ENCODE data around the gene CKLF.

Gene CKLF

GRCh38 chr16:66520406-66521170 is 31.8 kb upstream of the CKLF start:
- peaks cover 25 to 28% of the 10 kb centered on the region in 2 experiments for H3K4me1 ChIP-seq (ENCODE audit: control insufficient read depth in 1 of 2, insufficient read depth in 2 of 2, low read length in 2 of 2)
- no peak overlapping the region for H3K9ac ChIP-seq (ENCODE audit: low read length)
- peaks cover 2% of the 10 kb centered on the region for H3K9me3 ChIP-seq (ENCODE audit: insufficient read depth, low read depth, low read length)
- H3K23ac ChIP-seq (ENCODE audit: low read length), result no peak overlapping the region
- no peak overlapping the region for H3K4ac ChIP-seq (ENCODE audit: low read depth, low read length)
- no peak overlapping the region for H4K91ac ChIP-seq (ENCODE audit: low read depth, low read length)
- no peak overlapping the region for H2AFZ ChIP-seq (ENCODE audit: insufficient read depth, low read length, poor library complexity)
- H3K4me2 ChIP-seq (ENCODE audit: low read length), result no peak overlapping the region
- no peak overlapping the region for H3K18ac ChIP-seq (ENCODE audit: low read length)
- no peak overlapping the region for H2BK12ac ChIP-seq (ENCODE audit: low read length)
- no peaks in the 10 kb centered on the region for H3K36me3 ChIP-seq (ENCODE audit: control insufficient read depth in 1 of 2, insufficient read depth in 2 of 2, low read length in 2 of 2)
- H2BK120ac ChIP-seq (ENCODE audit: insufficient read depth, low read length, poor library complexity), result no peak overlapping the region
- H3K14ac ChIP-seq (ENCODE audit: low read length), result no peak overlapping the region
- H2AK5ac ChIP-seq (ENCODE audit: low read length), result no peak overlapping the region
- no peak for DNase-seq
- H3K27ac ChIP-seq (ENCODE audit: low read depth, low read length), result no peak overlapping the region
- H3K79me2 ChIP-seq (ENCODE audit: control insufficient read depth, insufficient read depth, low read length, poor library complexity), result peaks cover 2% of the 10 kb centered on the region
- no peak overlapping the region for H4K8ac ChIP-seq (ENCODE audit: low read depth, low read length)
- no peak overlapping the region for H3K4me3 ChIP-seq (ENCODE audit: low read depth, low read length)
- H3K27me3 ChIP-seq (ENCODE audit: insufficient read depth, low read length), result no peaks in the 10 kb centered on the region
- H4K12ac ChIP-seq (ENCODE audit: low read depth, low read length), result no peak overlapping the region
- no CpG with 5 or more reads among the region's 14 CpGs for whole genome bisulfite sequencing (ENCODE audit: extremely low coverage, insufficient coverage, insufficient read length)
- no peak overlapping the region for H2BK5ac ChIP-seq (ENCODE audit: low read depth, low read length, poor library complexity)
- H3K79me1 ChIP-seq (ENCODE audit: low read length), result peaks cover 9% of the 10 kb centered on the region

GRCh38 chr16:66521252-66521713 is 31.1 kb upstream of the CKLF start:
- Histone ChIP-seq H3K9me3 (ENCODE audit: insufficient read depth, low read depth, low read length) (peaks cover 2% of the 10 kb centered on the region), H3K4ac (ENCODE audit: low read depth, low read length) (no peak overlapping the region), H4K91ac (ENCODE audit: low read depth, low read length) (no peak overlapping the region), H3K27me3 (ENCODE audit: insufficient read depth, low read length) (no peaks in the 10 kb centered on the region), H2BK12ac (ENCODE audit: low read length) (no peak overlapping the region), H3K4me3 (ENCODE audit: low read depth, low read length) (no peak overlapping the region), H3K18ac (ENCODE audit: low read length) (no peak overlapping the region), H3K4me1 (ENCODE audit: control insufficient read depth in 1 of 2, insufficient read depth in 2 of 2, low read length in 2 of 2) (peaks cover 23 to 27% of the 10 kb centered on the region in 2 experiments), H3K4me2 (ENCODE audit: low read length) (no peak overlapping the region), H4K8ac (ENCODE audit: low read depth, low read length) (no peak overlapping the region), H2BK120ac (ENCODE audit: insufficient read depth, low read length, poor library complexity) (no peak overlapping the region), H3K9ac (ENCODE audit: low read length) (no peak overlapping the region), H3K27ac (ENCODE audit: low read depth, low read length) (no peak overlapping the region), H2AK5ac (ENCODE audit: low read length) (no peak overlapping the region), H3K23ac (ENCODE audit: low read length) (no peak overlapping the region), H2AFZ (ENCODE audit: insufficient read depth, low read length, poor library complexity) (no peak overlapping the region), H4K12ac (ENCODE audit: low read depth, low read length) (no peak overlapping the region), H2BK5ac (ENCODE audit: low read depth, low read length, poor library complexity) (no peak overlapping the region), H3K79me1 (ENCODE audit: low read length) (peaks cover 9% of the 10 kb centered on the region), H3K79me2 (ENCODE audit: control insufficient read depth, insufficient read depth, low read length, poor library complexity) (peaks cover 2% of the 10 kb centered on the region), H3K36me3 (ENCODE audit: control insufficient read depth in 1 of 2, insufficient read depth in 2 of 2, low read length in 2 of 2) (no peaks in the 10 kb centered on the region), H3K14ac (ENCODE audit: low read length) (no peak overlapping the region)
- DNase-seq, result no peak
- no CpG with 5 or more reads among the region's 5 CpGs for WGBS (ENCODE audit: extremely low coverage, insufficient coverage, insufficient read length)

GRCh38 chr16:66521951-66522771 is 30.2 kb upstream of the CKLF start:
- Histone ChIP-seq H2BK5ac (ENCODE audit: low read depth, low read length, poor library complexity) (peak overlapping the region; percentile 26), H3K4me1 (ENCODE audit: control insufficient read depth in 1 of 2, insufficient read depth in 2 of 2, low read length in 2 of 2) (peaks cover 17 to 21% of the 10 kb centered on the region in 2 experiments), H4K8ac (ENCODE audit: low read depth, low read length) (no peak overlapping the region), H3K23ac (ENCODE audit: low read length) (no peak overlapping the region), H4K91ac (ENCODE audit: low read depth, low read length) (no peak overlapping the region), H4K12ac (ENCODE audit: low read depth, low read length) (no peak overlapping the region), H2BK12ac (ENCODE audit: low read length) (no peak overlapping the region), H3K4me3 (ENCODE audit: low read depth, low read length) (no peak overlapping the region), H3K9ac (ENCODE audit: low read length) (no peak overlapping the region), H2AFZ (ENCODE audit: insufficient read depth, low read length, poor library complexity) (no peak overlapping the region), H3K79me1 (ENCODE audit: low read length) (peaks cover 9% of the 10 kb centered on the region), H3K14ac (ENCODE audit: low read length) (no peak overlapping the region), H3K36me3 (ENCODE audit: control insufficient read depth in 1 of 2, insufficient read depth in 2 of 2, low read length in 2 of 2) (no peaks in the 10 kb centered on the region), H3K9me3 (ENCODE audit: insufficient read depth, low read depth, low read length) (peaks cover 2% of the 10 kb centered on the region), H2BK120ac (ENCODE audit: insufficient read depth, low read length, poor library complexity) (no peak overlapping the region), H3K79me2 (ENCODE audit: control insufficient read depth, insufficient read depth, low read length, poor library complexity) (peaks cover under 1% of the 10 kb centered on the region), H3K27me3 (ENCODE audit: insufficient read depth, low read length) (no peaks in the 10 kb centered on the region), H3K4me2 (ENCODE audit: low read length) (no peak overlapping the region), H2AK5ac (ENCODE audit: low read length) (no peak overlapping the region), H3K27ac (ENCODE audit: low read depth, low read length) (no peak overlapping the region), H3K18ac (ENCODE audit: low read length) (no peak overlapping the region), H3K4ac (ENCODE audit: low read depth, low read length) (no peak overlapping the region)
- DNase-seq, result peak; percentile 48 to 60
- no CpG with 5 or more reads among the region's 17 CpGs for WGBS (ENCODE audit: extremely low coverage, insufficient coverage, insufficient read length)

DNA sequence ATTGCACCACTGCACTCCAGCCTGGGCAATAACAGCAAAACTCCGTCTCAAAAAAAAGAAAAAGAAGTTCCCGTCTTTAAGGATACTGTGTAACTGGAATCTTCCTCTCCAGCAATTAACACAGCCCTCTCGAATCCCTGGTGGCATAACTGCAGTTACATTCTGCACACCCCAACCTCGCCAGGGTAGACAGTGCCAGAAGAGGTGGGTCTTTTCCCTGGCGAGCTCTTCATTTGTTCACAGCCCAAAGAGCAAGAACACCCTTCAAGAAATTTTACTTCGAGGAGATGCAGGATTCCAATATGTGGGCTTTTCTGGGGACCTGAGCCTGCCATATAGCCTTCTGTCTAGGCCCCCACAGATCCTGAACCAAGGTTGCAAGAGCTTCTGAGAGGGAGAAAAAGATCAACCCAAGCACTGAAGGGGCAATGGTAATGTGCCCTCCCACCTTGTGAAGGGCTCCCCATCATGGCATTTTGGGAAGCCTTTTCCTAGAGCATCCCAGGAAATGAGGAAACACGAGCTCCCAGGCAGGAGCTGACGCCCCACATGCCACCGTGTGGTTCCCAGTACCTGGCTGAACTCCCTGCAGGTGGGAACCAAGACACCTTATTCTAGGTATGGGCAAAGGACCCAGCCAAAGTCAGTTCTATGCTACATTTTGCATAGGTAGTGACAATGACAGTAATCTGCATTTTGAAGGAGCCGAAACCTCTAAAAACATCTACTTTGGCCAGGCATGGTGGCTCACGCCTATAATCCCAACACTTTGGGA is 29.4 kb upstream of the CKLF start:
- H3K79me1 ChIP-seq (ENCODE audit: low read length), result peaks cover 4% of the 10 kb centered on the region
- no peak overlapping the region for H3K23ac ChIP-seq (ENCODE audit: low read length)
- H3K27ac ChIP-seq (ENCODE audit: low read depth, low read length), result no peak overlapping the region
- H3K4ac ChIP-seq (ENCODE audit: low read depth, low read length), result no peak overlapping the region
- no peak overlapping the region for H3K4me3 ChIP-seq (ENCODE audit: low read depth, low read length)
- no peak overlapping the region for H3K18ac ChIP-seq (ENCODE audit: low read length)
- H2BK12ac ChIP-seq (ENCODE audit: low read length), result no peak overlapping the region
- H2BK120ac ChIP-seq (ENCODE audit: insufficient read depth, low read length, poor library complexity), result no peak overlapping the region
- no peak overlapping the region for H2BK5ac ChIP-seq (ENCODE audit: low read depth, low read length, poor library complexity)
- H2AFZ ChIP-seq (ENCODE audit: insufficient read depth, low read length, poor library complexity), result no peak overlapping the region
- no peak overlapping the region for H4K12ac ChIP-seq (ENCODE audit: low read depth, low read length)
- no peak overlapping the region for H3K9ac ChIP-seq (ENCODE audit: low read length)
- no peaks in the 10 kb centered on the region for H3K36me3 ChIP-seq (ENCODE audit: control insufficient read depth in 1 of 2, insufficient read depth in 2 of 2, low read length in 2 of 2)
- no peak overlapping the region for H4K91ac ChIP-seq (ENCODE audit: low read depth, low read length)
- no peak overlapping the region for H3K14ac ChIP-seq (ENCODE audit: low read length)
- no peaks in the 10 kb centered on the region for H3K27me3 ChIP-seq (ENCODE audit: insufficient read depth, low read length)
- peaks cover 9 to 14% of the 10 kb centered on the region in 2 experiments for H3K4me1 ChIP-seq (ENCODE audit: control insufficient read depth in 1 of 2, insufficient read depth in 2 of 2, low read length in 2 of 2)
- H3K79me2 ChIP-seq (ENCODE audit: control insufficient read depth, insufficient read depth, low read length, poor library complexity), result no peaks in the 10 kb centered on the region
- H3K4me2 ChIP-seq (ENCODE audit: low read length), result no peak overlapping the region
- no peak overlapping the region for H2AK5ac ChIP-seq (ENCODE audit: low read length)
- no CpG with 5 or more reads among the region's 11 CpGs for WGBS (ENCODE audit: extremely low coverage, insufficient coverage, insufficient read length)
- no peak for DNase-seq
- peaks cover 2% of the 10 kb centered on the region for H3K9me3 ChIP-seq (ENCODE audit: insufficient read depth, low read depth, low read length)
- H4K8ac ChIP-seq (ENCODE audit: low read depth, low read length), result no peak overlapping the region
